Suprapubic skin (tissue), 4 donors: Measurements from ENCODE around the gene SLC8B1.

Experiments
- CTCF ChIP-seq, 2 donors: fragments of 200-600 bp in 1 of 2; fragments of 450-650 bp in 1 of 2; sonication (generic) in 1 of 2; IDR thresholded peaks; one replicate each; pipeline ENCODE4 v1.5.1; 2016 to 2019; ENCODE audit warnings: antibody characterized with exemption in 2 of 2, mild to moderate bottlenecking in 1 of 2, moderate library complexity in 1 of 2
- EP300 ChIP-seq: sonication (generic); formaldehyde crosslinking; IDR thresholded peaks from one replicate; pipeline ENCODE4 v1.6.1; 2017; ENCODE audit warnings: antibody characterized with exemption
- POLR2A ChIP-seq, 2 donors: fragments of 450-650 bp; IDR thresholded peaks; one replicate each; pipeline ENCODE4 v1.6.1; 2017; ENCODE audit warnings: antibody characterized with exemption in 2 of 2, mild to moderate bottlenecking in 2 of 2, moderate library complexity in 2 of 2
- POLR2AphosphoS5 ChIP-seq, 3 donors: sonication (generic); formaldehyde crosslinking; IDR thresholded peaks; one replicate each; pipeline ENCODE4 v1.6.1; 2017; ENCODE audit warnings: antibody characterized with exemption in 3 of 3

GRCh38 chr12:113316155-113316554 is 18.8 kb downstream of the SLC8B1 start:
- TF ChIP-seq POLR2A (IDR thresholded peaks at IDR 0.05): no peak
- no peak for TF ChIP-seq EP300
- TF ChIP-seq POLR2AphosphoS5 (IDR thresholded peaks at IDR 0.05): no peak
- no peak for TF ChIP-seq CTCF (IDR thresholded peaks at IDR 0.05)
